HG03457 (cell line): Measurements from ENCODE around the gene CRACR2B.

Source experiments
- ATAC-seq: cut with Tn5 transposase; IDR thresholded peaks from one replicate; pipeline ENCODE4 v1.9.1; 2021; ENCODE audit warnings: moderate number of reproducible peaks; ENCODE audit not compliant: unreplicated experiment

Gene CRACR2B

DNA sequence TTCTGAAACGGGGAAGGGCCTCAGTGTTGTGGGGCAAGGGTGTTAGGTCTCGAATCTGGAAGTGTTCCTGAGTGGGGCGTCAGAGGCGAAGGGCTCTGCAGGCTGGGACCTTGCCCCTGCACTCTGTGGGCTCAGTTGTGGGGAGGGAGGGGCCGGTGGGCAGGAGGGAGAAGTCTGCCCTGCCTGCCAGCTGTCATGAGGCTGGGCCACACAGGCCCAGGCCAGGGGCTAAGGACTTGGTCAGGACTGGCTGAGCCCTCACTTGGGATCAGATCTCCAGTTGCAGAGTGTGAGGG is at the start of gene CRACR2B:
Gene CRACR2B, plus strand, starts transcription at position 23 of the 296 bp plus-strand sequence. CDS start 689 bp downstream, outside the sequence.
- no peak for ATAC-seq

- no peak for ATAC-seq
These were observed 48.5 kb upstream of the CRACR2B start for GRCh38 chr11:778976-779954.

GRCh38 chr11:779955-780532 is 47.7 kb upstream of the CRACR2B start:
- no peak for ATAC-seq

DNA sequence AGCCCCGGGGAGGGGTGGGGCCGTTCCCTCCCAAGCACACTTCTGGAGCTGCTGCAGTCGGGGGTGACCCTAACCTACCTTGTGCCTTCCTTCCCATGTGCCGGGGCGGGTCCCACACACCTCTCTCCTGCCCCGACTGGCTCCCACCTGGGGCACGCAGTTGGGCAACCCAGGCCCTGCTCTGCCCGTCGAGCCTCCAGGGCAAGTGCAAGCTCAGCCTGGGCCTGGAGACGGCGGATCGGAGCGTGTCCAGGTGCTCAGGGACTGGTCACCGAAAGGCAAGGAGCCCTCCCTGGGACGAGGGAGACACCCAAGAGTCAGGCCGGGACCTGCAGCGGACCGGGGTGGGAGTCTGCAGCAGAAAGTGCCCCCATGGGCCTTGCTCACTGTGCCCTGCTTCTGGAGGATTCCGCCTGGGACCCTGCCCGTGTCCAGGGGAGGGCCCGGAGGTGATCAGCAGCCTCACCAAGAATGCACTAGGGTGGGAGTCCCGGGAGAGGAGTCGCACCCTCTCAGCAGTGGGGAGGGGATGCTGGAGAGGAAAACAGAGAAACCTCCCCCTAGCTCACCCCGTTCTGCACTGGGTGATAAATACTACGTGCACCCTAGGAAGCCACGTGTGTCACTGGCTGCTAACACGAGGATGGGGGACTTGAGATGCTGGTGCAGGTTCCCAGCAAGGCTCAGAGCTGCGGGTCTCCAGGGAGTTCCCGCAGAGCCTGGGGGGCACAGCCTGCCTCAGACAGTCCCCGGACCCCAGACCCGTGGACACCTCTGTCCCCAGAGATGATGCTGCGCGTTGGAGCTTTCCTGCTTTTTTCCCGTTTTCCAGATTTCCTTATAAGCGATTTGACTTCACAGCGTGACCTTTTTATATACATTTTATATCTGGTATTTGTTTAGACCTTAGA is 45.2 kb upstream of the CRACR2B start:
- ATAC-seq: no peak

DNA sequence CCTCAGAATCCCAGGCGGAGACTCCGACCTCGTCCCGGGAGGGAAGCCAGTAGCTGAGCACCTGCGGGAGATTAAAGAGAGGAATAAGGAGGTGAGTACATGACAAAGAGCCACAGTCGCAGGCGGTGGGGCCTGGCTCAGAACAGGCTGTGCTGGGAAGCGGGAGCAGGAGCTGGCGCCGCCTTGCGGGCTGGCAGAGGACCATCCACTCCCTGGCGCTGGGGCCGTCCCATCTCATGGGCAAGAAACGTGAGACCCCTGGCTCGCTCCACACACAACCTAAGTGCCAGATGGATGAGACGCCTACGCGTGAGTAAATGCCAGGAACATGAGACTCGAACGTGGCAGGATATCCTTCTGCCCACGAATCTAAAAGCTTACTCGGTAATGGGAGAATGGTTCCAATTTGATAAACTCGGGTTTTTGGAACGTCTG is 44.1 kb upstream of the CRACR2B start:
- ATAC-seq: no peak

- ATAC-seq: no peak
These were observed 41.3 kb upstream of the CRACR2B start for GRCh38 chr11:786235-787083.

DNA sequence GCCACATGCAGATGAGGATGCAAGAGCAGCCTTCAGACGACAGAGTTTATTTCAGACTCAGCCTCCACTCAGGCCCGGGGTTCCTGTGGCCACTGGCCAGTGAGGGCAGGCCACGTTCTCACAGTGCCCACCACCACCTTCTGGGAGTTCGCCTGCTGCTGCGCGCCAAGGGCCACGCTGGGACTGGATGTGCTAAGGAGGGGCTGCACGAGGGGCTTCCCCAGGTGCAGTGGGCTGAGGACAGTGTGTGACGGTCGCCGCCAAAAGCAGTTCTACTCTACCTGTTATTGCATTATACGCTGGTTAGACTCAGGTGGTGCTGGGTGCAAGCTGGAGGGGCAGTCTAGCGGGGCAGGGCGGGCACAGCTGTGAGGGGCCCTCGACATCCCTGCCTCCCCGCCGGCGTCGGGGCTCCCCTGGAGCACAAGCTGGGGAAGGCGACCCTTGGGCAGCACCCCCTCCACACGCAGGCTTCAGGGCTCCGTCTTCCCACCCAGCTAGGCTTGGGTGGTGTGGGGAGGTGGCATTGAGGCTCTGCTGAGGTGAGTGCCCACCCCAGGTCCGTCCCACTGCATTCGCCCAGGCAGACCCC is 40.5 kb upstream of the CRACR2B start:
- no peak for ATAC-seq

DNA sequence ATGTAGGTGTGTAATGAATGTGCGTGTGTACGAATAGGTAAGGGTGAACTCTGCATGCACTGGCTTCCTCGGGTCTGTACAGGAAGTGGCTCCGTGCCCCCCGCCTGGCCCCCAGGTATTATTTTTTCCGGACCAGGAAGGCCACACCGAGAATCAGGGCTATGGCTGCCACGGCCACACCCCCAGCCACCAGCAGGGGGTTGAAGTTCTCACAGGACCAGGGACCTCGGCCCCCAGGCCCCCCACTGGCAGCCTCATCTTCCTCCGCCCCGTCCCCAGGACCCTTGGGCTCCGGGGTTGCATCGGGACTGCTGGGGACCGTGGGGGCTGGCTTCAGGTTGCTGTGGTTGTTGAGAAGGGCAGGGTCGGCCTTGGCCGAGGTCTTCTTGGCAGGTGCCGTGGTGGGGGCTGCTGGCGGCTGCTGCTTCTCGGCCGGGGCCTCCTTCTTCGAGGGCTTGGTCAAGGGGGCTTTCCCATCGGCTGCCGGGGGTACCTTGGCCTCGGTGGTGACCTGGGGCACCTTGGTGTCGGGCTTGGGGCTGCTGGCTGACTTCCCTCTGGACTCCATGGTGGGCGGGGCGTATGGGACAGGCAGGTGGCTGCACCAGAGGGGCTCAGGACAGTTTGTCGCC is 39.6 kb upstream of the CRACR2B start:
- ATAC-seq: no peak

DNA sequence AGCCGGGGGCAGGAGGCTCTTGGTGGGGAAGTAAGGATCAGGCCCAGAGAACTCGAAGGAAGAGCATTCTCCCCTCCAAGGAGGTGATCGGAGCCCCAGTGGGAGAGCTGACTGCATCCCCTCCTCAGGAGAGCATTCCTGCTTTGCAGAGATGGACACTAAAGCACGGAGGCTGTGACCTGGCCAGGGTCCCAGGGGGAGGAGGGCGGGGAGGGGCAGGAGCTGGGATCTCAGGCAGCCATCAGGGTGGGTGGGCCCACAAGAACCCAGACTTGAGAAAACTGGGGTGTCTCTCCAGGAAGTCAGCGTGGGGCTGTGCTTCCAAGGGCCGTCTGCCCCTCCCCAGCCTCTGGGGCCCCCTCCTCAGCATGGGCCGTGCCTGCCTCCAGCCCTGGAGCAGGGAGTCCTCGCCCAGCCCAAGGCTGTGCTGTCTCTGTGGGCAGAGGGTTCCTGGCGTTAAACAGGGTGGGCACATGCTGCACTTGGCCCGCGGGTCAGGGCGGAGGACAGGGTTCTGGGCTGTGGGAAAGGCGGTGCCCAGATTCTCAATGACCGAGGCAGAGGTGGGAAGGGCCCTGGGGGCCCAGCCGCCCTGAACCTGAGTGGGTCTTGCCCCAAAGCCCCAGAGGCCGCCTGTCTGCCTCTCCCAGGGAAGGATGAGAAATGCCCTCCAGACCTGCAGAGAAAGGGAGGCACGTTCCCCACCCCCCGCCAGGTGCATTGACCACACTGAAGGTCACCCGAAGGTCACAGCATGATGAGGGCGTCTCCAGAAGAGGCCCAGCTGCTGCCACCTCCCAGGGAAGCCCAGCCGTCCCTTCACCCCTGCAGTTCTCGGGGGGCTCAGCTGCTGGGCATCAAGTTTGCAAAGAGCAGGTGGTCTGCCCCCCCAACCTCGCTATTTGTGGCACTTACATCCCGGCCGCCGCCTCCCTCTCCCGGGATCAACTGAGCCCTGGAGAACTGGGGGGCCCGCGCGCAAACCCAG is 38.5 kb upstream of the CRACR2B start:
- ATAC-seq: no peak

GRCh38 chr11:789943-790342 is 37.8 kb upstream of the CRACR2B start, which contains the start of gene CEND1:
Gene CEND1 (minus strand): TSS chr11:790090. CDS start chr11:788576, 1,514 bp downstream.
- no peak for ATAC-seq

- no peak for ATAC-seq
These were observed 36.8 kb upstream of the CRACR2B start for GRCh38 chr11:790721-791564.

GRCh38 chr11:791658-792534 is 35.8 kb upstream of the CRACR2B start:
- ATAC-seq: no peak

- ATAC-seq: no peak
These were observed 35.2 kb upstream of the CRACR2B start for GRCh38 chr11:792535-792821.

DNA sequence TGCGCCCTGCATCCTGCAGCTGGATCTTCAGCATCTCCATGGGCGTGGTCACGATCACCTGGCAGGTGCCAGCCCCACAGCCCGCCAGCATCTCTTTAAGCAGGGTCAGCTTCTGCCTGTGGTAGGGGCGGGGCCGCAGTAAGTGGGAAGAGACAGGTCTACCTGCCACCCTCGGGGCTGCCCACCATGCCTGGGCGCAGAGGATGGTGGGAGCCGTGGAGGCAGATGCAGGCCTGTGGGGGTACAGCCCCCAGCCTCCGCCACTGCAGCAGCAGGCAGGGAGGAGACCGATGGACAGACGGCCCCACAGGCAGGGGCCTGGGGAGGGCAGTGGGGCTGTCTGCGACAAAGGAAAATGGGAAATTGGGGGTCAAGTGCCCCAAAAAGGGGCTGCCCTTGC is 34.8 kb upstream of the CRACR2B start:
- ATAC-seq: no peak

DNA sequence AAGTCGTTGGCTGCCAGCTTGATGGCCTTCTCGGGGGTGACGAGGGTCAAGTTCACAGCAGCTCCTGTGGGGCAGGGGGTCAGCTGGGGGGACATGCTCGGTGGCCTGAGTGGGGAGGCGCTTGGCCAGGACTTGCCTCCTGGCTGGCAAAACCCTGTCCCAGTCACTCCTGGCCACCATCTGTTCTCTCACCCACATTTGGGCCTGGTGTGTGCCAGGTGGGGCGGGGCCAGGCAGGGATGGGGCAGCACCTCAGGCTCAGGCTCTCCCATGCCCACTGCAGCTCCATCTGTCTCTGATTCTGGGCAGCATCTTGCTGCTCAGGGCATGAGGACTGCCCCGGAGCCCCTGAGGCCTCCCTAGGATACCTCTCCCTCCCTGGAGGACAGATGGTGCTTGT is 34.2 kb upstream of the CRACR2B start:
- ATAC-seq: no peak

- no peak for ATAC-seq
These were observed 33.5 kb upstream of the CRACR2B start for GRCh38 chr11:794013-794765.
